ENCODE measurements around the gene ABHD2.

Gene ABHD2

GRCh38 chr15:89075101-89075640 lies 13.1 kb upstream of the ABHD2 start:
- DNase-seq, result no peak
- POLR2A ChIA-PET, result no interaction called here
- Histone ChIP-seq H3K9me3 (ENCODE audit: control extremely low read depth in 1 of 5, control insufficient read depth in 4 of 5, insufficient read depth in 2 of 5, low read depth in 1 of 5, low read length in 4 of 5) (peaks cover 0 to 2% (median 0%) of the 10 kb centered on the region in 5 experiments), H3K4me1 (ENCODE audit: control extremely low read depth in 1 of 4, control insufficient read depth in 4 of 4, insufficient read depth in 4 of 4, low read length in 3 of 4) (peaks cover 0 to 45% (median 24%) of the 10 kb centered on the region in 4 experiments), H3K27me3 (replicated peaks in 2 of 5; ENCODE audit: control insufficient read depth in 4 of 5, insufficient read depth in 5 of 5, low read length in 4 of 5) (no peaks in the 10 kb centered on the region), H3K36me3 (ENCODE audit: control insufficient read depth in 4 of 4, insufficient read depth in 4 of 4, low read length in 3 of 4) (no peaks in the 10 kb centered on the region), H3K4me3 (ENCODE audit: control insufficient read depth in 1 of 7, extremely low read depth in 1 of 7, insufficient read depth in 4 of 7, low read depth in 2 of 7, low read length in 6 of 7) (peak overlapping the region in 1 of 7 experiments; percentile 48), H3K27ac (ENCODE audit: insufficient read depth in 1 of 2, low read depth in 1 of 2, low read length in 2 of 2, poor library complexity in 1 of 2, severe bottlenecking in 2 of 2) (peak overlapping the region; percentile 6 to 38)
- CTCF ChIA-PET, result interaction anchor here (0.7 to 2.3 kb wide), 12 partner anchors 15 to 96 kb away, joined by 3 to 11 read pairs (median 4); no protein-coding TSS in a partner anchor
- 94% methylated on average over 4 of the region's 4 CpGs for WGBS (ENCODE audit: insufficient coverage)

- Histone ChIP-seq H3K27ac (ENCODE audit: insufficient read depth in 1 of 2, low read depth in 1 of 2, low read length in 2 of 2, poor library complexity in 1 of 2, severe bottlenecking in 2 of 2) (peak overlapping the region in 1 of 2 experiments; percentile 29), H3K27me3 (replicated peaks in 2 of 5; ENCODE audit: control insufficient read depth in 4 of 5, insufficient read depth in 5 of 5, low read length in 4 of 5) (no peaks in the 10 kb centered on the region), H3K9me3 (ENCODE audit: control extremely low read depth in 1 of 5, control insufficient read depth in 4 of 5, insufficient read depth in 2 of 5, low read depth in 1 of 5, low read length in 4 of 5) (peaks cover 0 to 2% (median 0%) of the 10 kb centered on the region in 5 experiments), H3K4me1 (ENCODE audit: control extremely low read depth in 1 of 4, control insufficient read depth in 4 of 4, insufficient read depth in 4 of 4, low read length in 3 of 4) (peaks cover 0 to 38% (median 22%) of the 10 kb centered on the region in 4 experiments), H3K36me3 (ENCODE audit: control insufficient read depth in 4 of 4, insufficient read depth in 4 of 4, low read length in 3 of 4) (no peaks in the 10 kb centered on the region), H3K4me3 (ENCODE audit: control insufficient read depth in 1 of 7, extremely low read depth in 1 of 7, insufficient read depth in 4 of 7, low read depth in 2 of 7, low read length in 6 of 7) (peak overlapping the region in 1 of 7 experiments; percentile 48)
- DNase-seq, result no peak
- WGBS (ENCODE audit: insufficient coverage), result 24% methylated on average over 4 of the region's 4 CpGs
- POLR2A ChIA-PET, result no interaction called here
- CTCF ChIA-PET, result interaction anchor here (1.0 to 2.3 kb wide), 6 partner anchors 18 to 96 kb away, joined by 3 to 15 read pairs (median 6); no protein-coding TSS in a partner anchor
Measured at GRCh38 chr15:89075846-89076245, 12.4 kb upstream of the ABHD2 start.

GRCh38 chr15:89077750-89078149 lies 10.5 kb upstream of the ABHD2 start:
- ChIA-PET CTCF (interaction anchor here (1.6 to 2.3 kb wide), 3 partner anchors 9 to 20 kb away, joined by 6 to 15 read pairs (median 7); no protein-coding TSS in a partner anchor), POLR2A (no interaction called here)
- Histone ChIP-seq H3K4me3 (ENCODE audit: control insufficient read depth in 1 of 7, extremely low read depth in 1 of 7, insufficient read depth in 4 of 7, low read depth in 2 of 7, low read length in 6 of 7) (no peak overlapping the region), H3K36me3 (ENCODE audit: control insufficient read depth in 4 of 4, insufficient read depth in 4 of 4, low read length in 3 of 4) (no peaks in the 10 kb centered on the region), H3K27ac (ENCODE audit: insufficient read depth in 1 of 2, low read depth in 1 of 2, low read length in 2 of 2, poor library complexity in 1 of 2, severe bottlenecking in 2 of 2) (no peak overlapping the region), H3K9me3 (ENCODE audit: control extremely low read depth in 1 of 5, control insufficient read depth in 4 of 5, insufficient read depth in 2 of 5, low read depth in 1 of 5, low read length in 4 of 5) (peaks cover 0 to 2% (median 0%) of the 10 kb centered on the region in 5 experiments), H3K4me1 (ENCODE audit: control extremely low read depth in 1 of 4, control insufficient read depth in 4 of 4, insufficient read depth in 4 of 4, low read length in 3 of 4) (peaks cover 0 to 35% (median 22%) of the 10 kb centered on the region in 4 experiments), H3K27me3 (replicated peaks in 2 of 5; ENCODE audit: control insufficient read depth in 4 of 5, insufficient read depth in 5 of 5, low read length in 4 of 5) (no peaks in the 10 kb centered on the region)
- 73% methylated on average over 1 of the region's 1 CpG for WGBS (ENCODE audit: insufficient coverage)
- DNase-seq, result no peak

GRCh38 chr15:89078851-89079810 lies 9.1 kb upstream of the ABHD2 start:
- peaks cover 0 to 27% (median 19%) of the 10 kb centered on the region in 4 experiments for H3K4me1 ChIP-seq (ENCODE audit: control extremely low read depth in 1 of 4, control insufficient read depth in 4 of 4, insufficient read depth in 4 of 4, low read length in 3 of 4)
- no peak for DNase-seq
- CTCF ChIA-PET, result interaction anchor here (0.6 to 2.0 kb wide), 7 partner anchors 7 to 1935 kb away, joined by 3 to 7 read pairs (median 5); no protein-coding TSS in a partner anchor
- H3K36me3 ChIP-seq (ENCODE audit: control insufficient read depth in 4 of 4, insufficient read depth in 4 of 4, low read length in 3 of 4), result no peaks in the 10 kb centered on the region
- H3K4me3 ChIP-seq (ENCODE audit: control insufficient read depth in 1 of 7, extremely low read depth in 1 of 7, insufficient read depth in 4 of 7, low read depth in 2 of 7, low read length in 6 of 7), result no peak overlapping the region
- WGBS (ENCODE audit: insufficient coverage), result 100% methylated on average over 3 of the region's 5 CpGs
- H3K9me3 ChIP-seq (ENCODE audit: control extremely low read depth in 1 of 5, control insufficient read depth in 4 of 5, insufficient read depth in 2 of 5, low read depth in 1 of 5, low read length in 4 of 5), result peaks cover 0 to 2% (median 0%) of the 10 kb centered on the region in 5 experiments
- H3K27ac ChIP-seq (ENCODE audit: insufficient read depth in 1 of 2, low read depth in 1 of 2, low read length in 2 of 2, poor library complexity in 1 of 2, severe bottlenecking in 2 of 2), result peak overlapping the region in 1 of 2 experiments; percentile 40
- H3K27me3 ChIP-seq (replicated peaks in 2 of 5; ENCODE audit: control insufficient read depth in 4 of 5, insufficient read depth in 5 of 5, low read length in 4 of 5), result no peaks in the 10 kb centered on the region
- POLR2A ChIA-PET, result no interaction called here

- CTCF ChIA-PET, result no interaction called here
- H3K27me3 ChIP-seq (replicated peaks in 2 of 5; ENCODE audit: control insufficient read depth in 4 of 5, insufficient read depth in 5 of 5, low read length in 4 of 5), result no peaks in the 10 kb centered on the region
- no CpG with 5 or more reads among the region's 1 CpG for WGBS (ENCODE audit: insufficient coverage)
- no peak overlapping the region for H3K27ac ChIP-seq (ENCODE audit: insufficient read depth in 1 of 2, low read depth in 1 of 2, low read length in 2 of 2, poor library complexity in 1 of 2, severe bottlenecking in 2 of 2)
- DNase-seq, result no peak
- H3K9me3 ChIP-seq (ENCODE audit: control extremely low read depth in 1 of 5, control insufficient read depth in 4 of 5, insufficient read depth in 2 of 5, low read depth in 1 of 5, low read length in 4 of 5), result peaks cover 0 to 2% (median 0%) of the 10 kb centered on the region in 5 experiments
- no peak overlapping the region for H3K4me3 ChIP-seq (ENCODE audit: control insufficient read depth in 1 of 7, extremely low read depth in 1 of 7, insufficient read depth in 4 of 7, low read depth in 2 of 7, low read length in 6 of 7)
- H3K36me3 ChIP-seq (ENCODE audit: control insufficient read depth in 4 of 4, insufficient read depth in 4 of 4, low read length in 3 of 4), result no peaks in the 10 kb centered on the region
- POLR2A ChIA-PET, result no interaction called here
- H3K4me1 ChIP-seq (ENCODE audit: control extremely low read depth in 1 of 4, control insufficient read depth in 4 of 4, insufficient read depth in 4 of 4, low read length in 3 of 4), result peaks cover 3 to 22% (median 9%) of the 10 kb centered on the region in 4 experiments
Measured at GRCh38 chr15:89081878-89082277, 6.4 kb upstream of the ABHD2 start.

GRCh38 chr15:89083246-89083645 lies 5.0 kb upstream of the ABHD2 start:
- Histone ChIP-seq H3K4me1 (ENCODE audit: control extremely low read depth in 1 of 4, control insufficient read depth in 4 of 4, insufficient read depth in 4 of 4, low read length in 3 of 4) (peaks cover 6 to 27% (median 18%) of the 10 kb centered on the region in 4 experiments), H3K36me3 (ENCODE audit: control insufficient read depth in 4 of 4, insufficient read depth in 4 of 4, low read length in 3 of 4) (no peaks in the 10 kb centered on the region), H3K27ac (ENCODE audit: insufficient read depth in 1 of 2, low read depth in 1 of 2, low read length in 2 of 2, poor library complexity in 1 of 2, severe bottlenecking in 2 of 2) (no peak overlapping the region), H3K4me3 (ENCODE audit: control insufficient read depth in 1 of 7, extremely low read depth in 1 of 7, insufficient read depth in 4 of 7, low read depth in 2 of 7, low read length in 6 of 7) (no peak overlapping the region), H3K9me3 (ENCODE audit: control extremely low read depth in 1 of 5, control insufficient read depth in 4 of 5, insufficient read depth in 2 of 5, low read depth in 1 of 5, low read length in 4 of 5) (peaks cover 0 to 2% (median 0%) of the 10 kb centered on the region in 5 experiments), H3K27me3 (replicated peaks in 2 of 5; ENCODE audit: control insufficient read depth in 4 of 5, insufficient read depth in 5 of 5, low read length in 4 of 5) (no peaks in the 10 kb centered on the region)
- ChIA-PET POLR2A (no interaction called here), CTCF (interaction anchor here (1.1 to 9.6 kb wide), 4 partner anchors 8 to 88 kb away, joined by 3 to 63 read pairs (median 4); no protein-coding TSS in a partner anchor)
- no CpG with 5 or more reads among the region's 6 CpGs for WGBS (ENCODE audit: insufficient coverage)
- no peak for DNase-seq

All from common myeloid progenitor, CD34-positive (primary cell).